A673 (cell line): ENCODE results near the gene FIBP. TPM values are rescaled to one million over a fixed set of nuclear protein-coding genes. Genes with fewer than 3 reads are reported as not detected.
"Not testable (repeated sequence)": the region's sequence is repeated elsewhere in the genome, so short reads cannot be mapped to it uniquely, and the experiment has no call there.

Experiments
- BruUV-seq: library from RNA; stranded (reverse); fragments of 400-500 nt; replicated peaks from 2 replicates; lab custom pipeline; 2021; lab: Mats Ljungman, UMichigan
- CTCF ChIA-PET: fragments of 300-600 bp; sonication (Branson Sonifier 250); formaldehyde crosslinking; loops from one replicate; lab custom pipeline; 2022; ENCODE audit warnings: antibody characterized with exemption; lab: Charles Lee
- POLR2A ChIA-PET: fragments of 300-600 bp; sonication (Branson Sonifier 250); formaldehyde crosslinking; loops from one replicate; lab custom pipeline; 2022; ENCODE audit warnings: antibody characterized with exemption; ENCODE audit not compliant: low non-redundant PET; lab: Charles Lee
- DNase-seq: peaks from one replicate; pipeline ENCODE4 v3.0.0-alpha.2; 2015; ENCODE audit warnings: low spot score
- H3K27ac ChIP-seq: fragments of 200-600 bp; sonication (generic); 2 replicates; pipeline ENCODE4 v1.5.1; 2016; ENCODE audit warnings: mixed run types, low read depth, mild to moderate bottlenecking, mixed read lengths, antibody characterized with exemption, low read length; ENCODE audit not compliant: poor library complexity, severe bottlenecking
- H3K27me3 ChIP-seq: fragments of 200-600 bp; sonication (generic); replicated peaks from 2 replicates; pipeline ENCODE4 v1.6.1; 2017; ENCODE audit warnings: mixed run types, low read depth, mild to moderate bottlenecking, mixed read lengths, antibody characterized with exemption, low read length; ENCODE audit not compliant: insufficient read depth, poor library complexity
- H3K36me3 ChIP-seq: fragments of 200-600 bp; sonication (generic); 2 replicates; pipeline ENCODE4 v1.6.1; 2016; ENCODE audit warnings: mixed run types, mild to moderate bottlenecking, mixed read lengths, antibody characterized with exemption, low read length; ENCODE audit not compliant: insufficient read depth, poor library complexity, severe bottlenecking
- H3K4me1 ChIP-seq: fragments of 200-600 bp; sonication (generic); 2 replicates; pipeline ENCODE4 v1.6.1; 2017; ENCODE audit warnings: mixed run types, mild to moderate bottlenecking, mixed read lengths, antibody characterized with exemption, low read length; ENCODE audit not compliant: insufficient read depth, poor library complexity, severe bottlenecking
- H3K4me3 ChIP-seq: fragments of 200-600 bp; sonication (generic); 2 replicates; pipeline ENCODE4 v1.5.1; 2016; ENCODE audit warnings: low read depth, mixed run types, mild to moderate bottlenecking, mixed read lengths, low read length; ENCODE audit not compliant: poor library complexity, severe bottlenecking
- H3K9me3 ChIP-seq: fragments of 200-600 bp; sonication (generic); 2 replicates; pipeline ENCODE4 v1.6.1; 2016; ENCODE audit warnings: mixed run types, low read depth, mild to moderate bottlenecking, mixed read lengths, antibody characterized with exemption, low read length; ENCODE audit not compliant: poor library complexity, severe bottlenecking
- EZH2 ChIP-seq: fragments of 200-600 bp; sonication (generic); IDR thresholded peaks from 2 replicates; pipeline ENCODE4 v1.6.1; 2017; ENCODE audit warnings: borderline replicate concordance, low read depth, mild to moderate bottlenecking, mixed read lengths, antibody characterized with exemption, low read length; ENCODE audit not compliant: poor library complexity, severe bottlenecking
- intact Hi-C: fragments of 100-400 bp; cut with micrococcal nuclease; formaldehyde crosslinking; loops from one replicate; pipeline ENCODE4 v1.10.0; 2022; ENCODE audit not compliant: unreplicated experiment
- total RNA-seq: library from RNA; stranded (reverse); gene quantifications from 2 replicates; pipeline ENCODE4 v1.2.3, GENCODE V29; 2021
- TF ChIP-seq, protein P1 (sequence below): fragments of 300-800, 200-600 bp; sonication (generic); conservative IDR thresholded peaks from 2 replicates; pipeline ENCODE4 v1.5.1; 2017; ENCODE audit warnings: low read depth, mild to moderate bottlenecking, antibody characterized with exemption, low read length, moderate library complexity, mixed read lengths

Gene FIBP
- total RNA-seq, 1 experiment from 2014 or later: 98.5 TPM

DNA sequence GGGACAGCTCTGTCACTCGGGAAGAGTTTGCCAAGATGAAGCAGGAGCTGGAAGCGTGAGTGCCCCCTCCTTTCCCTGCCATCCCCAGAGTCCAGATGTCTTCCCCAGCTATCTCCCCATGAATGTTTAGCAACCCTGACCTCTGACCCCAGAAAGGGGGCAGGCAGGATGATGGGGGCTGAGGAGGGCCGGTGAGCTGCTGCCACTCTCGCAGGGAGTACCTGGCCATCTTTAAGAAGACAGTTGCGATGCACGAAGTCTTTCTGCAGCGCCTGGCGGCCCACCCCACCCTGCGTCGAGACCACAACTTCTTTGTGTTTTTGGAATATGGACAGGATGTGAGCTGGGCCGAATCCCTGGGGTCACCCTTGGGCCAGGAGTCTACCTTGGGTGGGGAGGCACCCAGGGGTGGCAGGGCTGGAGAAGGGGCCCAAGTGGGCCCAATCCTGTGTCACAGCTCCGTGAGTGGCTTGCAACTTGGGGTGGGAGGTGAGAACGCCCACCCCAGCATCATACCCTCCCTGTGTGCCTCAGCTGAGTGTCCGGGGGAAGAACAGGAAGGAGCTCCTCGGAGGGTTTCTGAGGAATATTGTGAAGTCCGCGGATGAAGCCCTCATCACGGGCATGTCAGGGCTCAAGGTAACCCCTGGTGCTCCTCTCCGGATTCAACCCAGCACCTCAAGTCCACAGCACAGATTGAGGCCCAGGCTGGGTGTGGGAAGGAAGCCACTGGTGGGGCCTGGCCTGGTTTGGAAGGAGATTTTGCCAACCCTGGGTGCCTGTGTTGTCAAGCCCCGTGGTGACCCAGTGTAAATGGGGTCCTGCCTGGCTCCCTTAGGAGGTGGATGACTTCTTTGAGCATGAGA lies 37.8 kb downstream of the FIBP start:
- Histone ChIP-seq H3K9me3 (no peaks in the 10 kb centered on the region), H3K36me3 (peaks cover 44% of the 10 kb centered on the region), H3K4me3 (no peak overlapping the region), H3K27me3 (no peaks in the 10 kb centered on the region), H3K4me1 (no peaks in the 10 kb centered on the region), H3K27ac (no peak overlapping the region)
- ChIA-PET POLR2A (interaction anchor here (0.5 to 0.9 kb wide), 2 partner anchors 9 to 13 kb away, joined by 3 read pairs; no protein-coding TSS in a partner anchor), CTCF (interaction anchor here (0.8 to 1.2 kb wide), 2 partner anchors 34 to 38 kb away, joined by 3 to 5 read pairs; partner anchors contain the start of gene FIBP)
- DNase-seq: peak; percentile 11
- TF ChIP-seq, protein P1, sequence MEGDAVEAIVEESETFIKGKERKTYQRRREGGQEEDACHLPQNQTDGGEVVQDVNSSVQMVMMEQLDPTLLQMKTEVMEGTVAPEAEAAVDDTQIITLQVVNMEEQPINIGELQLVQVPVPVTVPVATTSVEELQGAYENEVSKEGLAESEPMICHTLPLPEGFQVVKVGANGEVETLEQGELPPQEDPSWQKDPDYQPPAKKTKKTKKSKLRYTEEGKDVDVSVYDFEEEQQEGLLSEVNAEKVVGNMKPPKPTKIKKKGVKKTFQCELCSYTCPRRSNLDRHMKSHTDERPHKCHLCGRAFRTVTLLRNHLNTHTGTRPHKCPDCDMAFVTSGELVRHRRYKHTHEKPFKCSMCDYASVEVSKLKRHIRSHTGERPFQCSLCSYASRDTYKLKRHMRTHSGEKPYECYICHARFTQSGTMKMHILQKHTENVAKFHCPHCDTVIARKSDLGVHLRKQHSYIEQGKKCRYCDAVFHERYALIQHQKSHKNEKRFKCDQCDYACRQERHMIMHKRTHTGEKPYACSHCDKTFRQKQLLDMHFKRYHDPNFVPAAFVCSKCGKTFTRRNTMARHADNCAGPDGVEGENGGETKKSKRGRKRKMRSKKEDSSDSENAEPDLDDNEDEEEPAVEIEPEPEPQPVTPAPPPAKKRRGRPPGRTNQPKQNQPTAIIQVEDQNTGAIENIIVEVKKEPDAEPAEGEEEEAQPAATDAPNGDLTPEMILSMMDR: no peak
- no peak for TF ChIP-seq EZH2
- intact Hi-C loops: no loop called here
- BruUV-seq: no TSS peak

GRCh38 chr11:65849771-65850216 lies 38.5 kb downstream of the FIBP start:
- Histone ChIP-seq H3K9me3 (no peaks in the 10 kb centered on the region), H3K4me3 (no peak overlapping the region), H3K27ac (no peak overlapping the region), H3K36me3 (peaks cover 37% of the 10 kb centered on the region), H3K4me1 (no peaks in the 10 kb centered on the region), H3K27me3 (no peaks in the 10 kb centered on the region)
- TF ChIP-seq, protein P1: no peak
- TF ChIP-seq EZH2: no peak
- POLR2A ChIA-PET: interaction anchor here (0.5 to 0.9 kb wide), 2 partner anchors 10 to 12 kb away, joined by 3 read pairs; no protein-coding TSS in a partner anchor
- CTCF ChIA-PET: interaction anchor here (0.8 kb wide), 1 partner anchor 34 kb away, joined by 3 read pairs; no protein-coding TSS in a partner anchor
- intact Hi-C loops: no loop called here
- no TSS peak for BruUV-seq
- DNase-seq: no peak

- Histone ChIP-seq H3K9me3 (no peaks in the 10 kb centered on the region), H3K36me3 (peaks cover 33% of the 10 kb centered on the region), H3K4me1 (no peaks in the 10 kb centered on the region), H3K27ac (no peak overlapping the region), H3K4me3 (no peak overlapping the region), H3K27me3 (no peaks in the 10 kb centered on the region)
- DNase-seq: no peak
- BruUV-seq: no TSS peak
- ChIA-PET CTCF (no interaction called here), POLR2A (interaction anchor here (0.5 kb wide), 1 partner anchor 12 kb away, joined by 3 read pairs; no protein-coding TSS in a partner anchor)
- intact Hi-C loops: no loop called here
- no peak for TF ChIP-seq EZH2
- TF ChIP-seq, protein P1: no peak
Measured at GRCh38 chr11:65849366-65849765, 38.9 kb downstream of the FIBP start.

GRCh38 chr11:65848693-65849092 lies 39.6 kb downstream of the FIBP start:
- CTCF ChIA-PET, intact Hi-C loops, H3K27ac ChIP-seq: not testable (repeated sequence)

More at GRCh38 chr11:65848693-65849092, 39.6 kb downstream of the FIBP start:
- peaks cover 26% of the 10 kb centered on the region for H3K36me3 ChIP-seq
- POLR2A ChIA-PET, H3K27me3 ChIP-seq, H3K9me3 ChIP-seq, H3K4me3 ChIP-seq, H3K4me1 ChIP-seq, DNase-seq, BruUV-seq: not testable (repeated sequence)
